ENCODE results near the gene CDK9. TPM values are rescaled to one million over a fixed set of nuclear protein-coding genes. Genes with fewer than 3 reads are reported as not detected.

CDK9 gene
- total RNA-seq, 2 donors from 2014 or later: 99.4 to 105 TPM

GRCh38 chr9:127768698-127769097, 17.1 kb upstream of the CDK9 start:
- Mint-ChIP-seq H3K4me3 (peak overlapping the region; percentile 33 to 89), H3K4me1 (ENCODE audit: low read depth) (peaks cover 80% of the 10 kb centered on the region)

GRCh38 chr9:127769101-127769500, 16.7 kb upstream of the CDK9 start:
- no peaks in the 10 kb centered on the region for H3K27me3 Mint-ChIP-seq (ENCODE audit: low read depth)
- ATAC-seq (replicated peaks in 1 of 2) (no peak), DNase-seq (no peak)
- no peaks in the 10 kb centered on the region for H3K9me3 Mint-ChIP-seq
- peaks cover 14 to 30% of the 10 kb centered on the region in 2 donors for H3K36me3 Mint-ChIP-seq (ENCODE audit: insufficient read depth in 2 of 2)
- H3K27ac Mint-ChIP-seq: peak overlapping the region; percentile 69
- H3K4me3 Mint-ChIP-seq: peak overlapping the region; percentile 33 to 89
- H3K4me1 Mint-ChIP-seq (ENCODE audit: low read depth): peaks cover 82% of the 10 kb centered on the region

More at GRCh38 chr9:127768698-127769097, 17.1 kb upstream of the CDK9 start:
- Mint-ChIP-seq H3K27me3 (ENCODE audit: low read depth) (no peaks in the 10 kb centered on the region), H3K9me3 (no peaks in the 10 kb centered on the region), H3K27ac (peak overlapping the region; percentile 69), H3K36me3 (ENCODE audit: insufficient read depth in 2 of 2) (peaks cover 14 to 27% of the 10 kb centered on the region in 2 donors)
- DNase-seq: no peak
- no peak for ATAC-seq (replicated peaks in 1 of 2)

- no peak for ATAC-seq (replicated peaks in 1 of 2)
- Mint-ChIP-seq H3K9me3 (no peaks in the 10 kb centered on the region), H3K4me3 (peak overlapping the region; percentile 89 to 94), H3K27ac (peak overlapping the region; percentile 89), H3K27me3 (ENCODE audit: low read depth) (no peaks in the 10 kb centered on the region), H3K4me1 (ENCODE audit: low read depth) (peaks cover 75% of the 10 kb centered on the region), H3K36me3 (ENCODE audit: insufficient read depth in 2 of 2) (peaks cover 11 to 31% of the 10 kb centered on the region in 2 donors)
- no peak for DNase-seq
Measured at GRCh38 chr9:127769929-127770582, 15.8 kb upstream of the CDK9 start.

GRCh38 chr9:127770583-127770904, 15.3 kb upstream of the CDK9 start:
- DNase-seq: no peak
- peaks cover 8 to 26% of the 10 kb centered on the region in 2 donors for H3K36me3 Mint-ChIP-seq (ENCODE audit: insufficient read depth in 2 of 2)

GRCh38 chr9:127770905-127771569, 14.8 kb upstream of the CDK9 start:
- no peaks in the 10 kb centered on the region for H3K27me3 Mint-ChIP-seq (ENCODE audit: low read depth)
- ATAC-seq (replicated peaks in 1 of 2) (peak; percentile 93 to 94), DNase-seq (peak; percentile 99)
- no peaks in the 10 kb centered on the region for H3K9me3 Mint-ChIP-seq
- peaks cover 8 to 21% of the 10 kb centered on the region in 2 donors for H3K36me3 Mint-ChIP-seq (ENCODE audit: insufficient read depth in 2 of 2)
- peak overlapping the region; percentile 89 to 94 for H3K4me3 Mint-ChIP-seq
- H3K27ac Mint-ChIP-seq: peak overlapping the region; percentile 89
- peaks cover 67% of the 10 kb centered on the region for H3K4me1 Mint-ChIP-seq (ENCODE audit: low read depth)

More at GRCh38 chr9:127770583-127770904, 15.3 kb upstream of the CDK9 start:
- H3K9me3 Mint-ChIP-seq: no peaks in the 10 kb centered on the region
- peaks cover 70% of the 10 kb centered on the region for H3K4me1 Mint-ChIP-seq (ENCODE audit: low read depth)
- no peaks in the 10 kb centered on the region for H3K27me3 Mint-ChIP-seq (ENCODE audit: low read depth)
- H3K27ac Mint-ChIP-seq: peak overlapping the region; percentile 89
- ATAC-seq (replicated peaks in 1 of 2): no peak
- H3K4me3 Mint-ChIP-seq: peak overlapping the region; percentile 89 to 94

GRCh38 chr9:127771570-127772189, 14.2 kb upstream of the CDK9 start:
- ATAC-seq (replicated peaks in 1 of 2) (no peak), DNase-seq (no peak)
- H3K4me3 Mint-ChIP-seq: peak overlapping the region; percentile 89 to 94
- H3K4me1 Mint-ChIP-seq (ENCODE audit: low read depth): peaks cover 67% of the 10 kb centered on the region
- no peaks in the 10 kb centered on the region for H3K27me3 Mint-ChIP-seq (ENCODE audit: low read depth)
- H3K9me3 Mint-ChIP-seq: no peaks in the 10 kb centered on the region
- peaks cover 9 to 18% of the 10 kb centered on the region in 2 donors for H3K36me3 Mint-ChIP-seq (ENCODE audit: insufficient read depth in 2 of 2)
- H3K27ac Mint-ChIP-seq: no peak overlapping the region

- H3K4me1 Mint-ChIP-seq (ENCODE audit: low read depth): peaks cover 59% of the 10 kb centered on the region
- H3K27ac Mint-ChIP-seq: no peak overlapping the region
- H3K4me3 Mint-ChIP-seq: no peak overlapping the region
- ATAC-seq (replicated peaks in 1 of 2): no peak
- peaks cover 8 to 20% of the 10 kb centered on the region in 2 donors for H3K36me3 Mint-ChIP-seq (ENCODE audit: insufficient read depth in 2 of 2)
- no peaks in the 10 kb centered on the region for H3K9me3 Mint-ChIP-seq
- H3K27me3 Mint-ChIP-seq (ENCODE audit: low read depth): no peaks in the 10 kb centered on the region
- no peak for DNase-seq
Measured at GRCh38 chr9:127772603-127773002, 13.2 kb upstream of the CDK9 start.

- DNase-seq (no peak), ATAC-seq (replicated peaks in 1 of 2) (no peak)
- peaks cover 10 to 23% of the 10 kb centered on the region in 2 donors for H3K36me3 Mint-ChIP-seq (ENCODE audit: insufficient read depth in 2 of 2)
- H3K4me3 Mint-ChIP-seq: no peak overlapping the region
- no peaks in the 10 kb centered on the region for H3K9me3 Mint-ChIP-seq
- H3K27ac Mint-ChIP-seq: no peak overlapping the region
- no peaks in the 10 kb centered on the region for H3K27me3 Mint-ChIP-seq (ENCODE audit: low read depth)
- H3K4me1 Mint-ChIP-seq (ENCODE audit: low read depth): peaks cover 52% of the 10 kb centered on the region
Measured at GRCh38 chr9:127773272-127773671, 12.6 kb upstream of the CDK9 start.

GRCh38 chr9:127773981-127774380, 11.9 kb upstream of the CDK9 start:
- H3K36me3 Mint-ChIP-seq (ENCODE audit: insufficient read depth in 2 of 2): peaks cover 13 to 21% of the 10 kb centered on the region in 2 donors
- H3K4me3 Mint-ChIP-seq: no peak overlapping the region
- H3K27ac Mint-ChIP-seq: no peak overlapping the region
- no peak for DNase-seq
- H3K4me1 Mint-ChIP-seq (ENCODE audit: low read depth): peaks cover 47% of the 10 kb centered on the region
- H3K9me3 Mint-ChIP-seq: no peaks in the 10 kb centered on the region
- no peaks in the 10 kb centered on the region for H3K27me3 Mint-ChIP-seq (ENCODE audit: low read depth)
- ATAC-seq (replicated peaks in 1 of 2): no peak

- ATAC-seq (replicated peaks in 1 of 2) (peak; percentile 27 to 28), DNase-seq (peak; percentile 75 to 83)
- peaks cover 12 to 19% of the 10 kb centered on the region in 2 donors for H3K36me3 Mint-ChIP-seq (ENCODE audit: insufficient read depth in 2 of 2)
- H3K9me3 Mint-ChIP-seq: no peaks in the 10 kb centered on the region
- peak overlapping the region; percentile 92 for H3K27ac Mint-ChIP-seq
- H3K27me3 Mint-ChIP-seq (ENCODE audit: low read depth): no peaks in the 10 kb centered on the region
- H3K4me1 Mint-ChIP-seq (ENCODE audit: low read depth): peaks cover 49% of the 10 kb centered on the region
- peak overlapping the region; percentile 90 to 91 for H3K4me3 Mint-ChIP-seq
Measured at GRCh38 chr9:127776195-127776923, 9.5 kb upstream of the CDK9 start.

GRCh38 chr9:127776924-127777289, 8.9 kb upstream of the CDK9 start:
- peaks cover 50% of the 10 kb centered on the region for H3K4me1 Mint-ChIP-seq (ENCODE audit: low read depth)
- ATAC-seq (replicated peaks in 1 of 2): no peak
- H3K27me3 Mint-ChIP-seq (ENCODE audit: low read depth): no peaks in the 10 kb centered on the region
- no peak for DNase-seq
- H3K36me3 Mint-ChIP-seq (ENCODE audit: insufficient read depth in 2 of 2): peaks cover 12 to 19% of the 10 kb centered on the region in 2 donors
- peak overlapping the region; percentile 92 for H3K27ac Mint-ChIP-seq
- peak overlapping the region; percentile 90 to 91 for H3K4me3 Mint-ChIP-seq
- H3K9me3 Mint-ChIP-seq: no peaks in the 10 kb centered on the region

GRCh38 chr9:127777368-127777980, 8.4 kb upstream of the CDK9 start:
- peaks cover 12 to 19% of the 10 kb centered on the region in 2 donors for H3K36me3 Mint-ChIP-seq (ENCODE audit: insufficient read depth in 2 of 2)
- H3K27me3 Mint-ChIP-seq (ENCODE audit: low read depth): no peaks in the 10 kb centered on the region
- peak overlapping the region; percentile 90 to 91 for H3K4me3 Mint-ChIP-seq
- peak overlapping the region; percentile 92 for H3K27ac Mint-ChIP-seq
- DNase-seq: no peak
- ATAC-seq (replicated peaks in 1 of 2): no peak
- no peaks in the 10 kb centered on the region for H3K9me3 Mint-ChIP-seq
- peaks cover 53% of the 10 kb centered on the region for H3K4me1 Mint-ChIP-seq (ENCODE audit: low read depth)
